Measurements from ENCODE around the gene ZNF318.

DNA sequence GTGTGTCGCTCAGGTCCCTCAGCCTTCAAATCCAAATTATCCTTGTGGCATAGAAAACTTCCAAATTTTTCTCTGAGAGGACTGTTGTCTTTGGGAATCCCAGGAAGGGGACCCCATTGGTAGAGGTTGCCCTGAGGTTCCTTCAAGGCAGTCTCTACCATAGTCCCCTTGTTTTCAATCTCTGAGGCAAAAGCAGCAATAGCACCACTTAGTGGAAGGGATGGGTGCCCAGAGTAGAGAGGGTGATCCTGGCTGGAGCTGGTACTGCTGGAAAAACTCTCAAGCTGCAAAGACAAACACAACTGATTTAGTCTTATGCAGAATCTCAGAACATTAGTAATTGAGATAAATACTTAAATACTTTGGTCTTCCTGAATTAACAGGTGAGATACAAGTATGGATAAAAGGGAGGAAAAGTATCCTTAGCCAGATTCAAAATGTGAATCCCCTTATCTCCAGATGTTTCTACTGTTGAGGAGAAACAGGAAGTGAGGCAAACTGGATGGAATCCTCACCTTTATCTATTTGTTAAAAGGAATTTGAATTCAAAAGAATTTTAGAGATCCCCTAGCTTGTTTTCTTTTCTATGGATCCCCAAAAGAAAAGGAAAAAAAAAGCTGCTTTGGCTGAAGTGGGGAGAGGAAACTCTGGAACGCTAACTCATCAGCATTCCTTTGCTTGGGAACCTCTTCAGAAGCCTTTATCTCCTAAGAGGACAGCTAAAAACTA is 13.4 kb downstream of the ZNF318 start:
- TF ChIP-seq, protein P1, sequence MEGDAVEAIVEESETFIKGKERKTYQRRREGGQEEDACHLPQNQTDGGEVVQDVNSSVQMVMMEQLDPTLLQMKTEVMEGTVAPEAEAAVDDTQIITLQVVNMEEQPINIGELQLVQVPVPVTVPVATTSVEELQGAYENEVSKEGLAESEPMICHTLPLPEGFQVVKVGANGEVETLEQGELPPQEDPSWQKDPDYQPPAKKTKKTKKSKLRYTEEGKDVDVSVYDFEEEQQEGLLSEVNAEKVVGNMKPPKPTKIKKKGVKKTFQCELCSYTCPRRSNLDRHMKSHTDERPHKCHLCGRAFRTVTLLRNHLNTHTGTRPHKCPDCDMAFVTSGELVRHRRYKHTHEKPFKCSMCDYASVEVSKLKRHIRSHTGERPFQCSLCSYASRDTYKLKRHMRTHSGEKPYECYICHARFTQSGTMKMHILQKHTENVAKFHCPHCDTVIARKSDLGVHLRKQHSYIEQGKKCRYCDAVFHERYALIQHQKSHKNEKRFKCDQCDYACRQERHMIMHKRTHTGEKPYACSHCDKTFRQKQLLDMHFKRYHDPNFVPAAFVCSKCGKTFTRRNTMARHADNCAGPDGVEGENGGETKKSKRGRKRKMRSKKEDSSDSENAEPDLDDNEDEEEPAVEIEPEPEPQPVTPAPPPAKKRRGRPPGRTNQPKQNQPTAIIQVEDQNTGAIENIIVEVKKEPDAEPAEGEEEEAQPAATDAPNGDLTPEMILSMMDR (IDR thresholded peaks at IDR 0.05; ENCODE audit: borderline replicate concordance, extremely low read depth, low read length, poor library complexity, severe bottlenecking), result peak; percentile 31
- no peak for TF ChIP-seq EZH2 (IDR thresholded peaks at IDR 0.05; ENCODE audit: borderline replicate concordance, low read depth, low read length, severe bottlenecking)
